ENCODE data around the gene NEO1.

GRCh38 chr15:73161546-73161945, 109.3 kb downstream of the NEO1 start:
- TF ChIP-seq POLR2A (IDR thresholded peaks at IDR 0.05; ENCODE audit: low read depth, low read length) (no peak), POU2F2 (IDR thresholded peaks at IDR 0.05; ENCODE audit: low read depth, low read length) (no peak)
